Common myeloid progenitor, CD34-positive (primary cell): Measurements from ENCODE around the gene FBXL14.
"Not testable (repeated sequence)": the region's sequence is repeated elsewhere in the genome, so short reads cannot be mapped to it uniquely, and the experiment has no call there.

ENCODE experiments used
- CTCF ChIA-PET: fragments of 350-600 bp; sonication (Branson Sonifier 250); formaldehyde crosslinking; loops from one replicate; lab custom pipeline; 2021; ENCODE audit warnings: antibody characterized with exemption; lab: Charles Lee
- POLR2A ChIA-PET: fragments of 350-600 bp; sonication (Branson Sonifier 250); formaldehyde crosslinking; loops from one replicate; lab custom pipeline; 2021; ENCODE audit warnings: antibody characterized with exemption; lab: Charles Lee
- DNase-seq, 3 donors: peaks; one replicate each; pipeline versions ENCODE4 v3.0.0 to v3.0.0-alpha.2; 2013
- H3K27ac ChIP-seq, 2 experiments: 1 replicate in 1 of 2; 2 replicates in 1 of 2; pipeline ENCODE4 v1.7.0; 2013; ENCODE audit warnings: inconsistent platforms in 2 of 2, low read length in 2 of 2, mild to moderate bottlenecking in 2 of 2, low read depth in 1 of 2, moderate library complexity in 1 of 2; ENCODE audit not compliant: severe bottlenecking in 2 of 2, insufficient read depth in 1 of 2, poor library complexity in 1 of 2
- H3K27me3 ChIP-seq, 5 experiments: replicated peaks in 2 of 5; 1 replicate in 3 of 5; 2 replicates in 2 of 5; pipeline versions ENCODE4 v1.6.1 to v1.7.0; 2013; ENCODE audit warnings: low read length in 4 of 5, mild to moderate bottlenecking in 2 of 5, moderate library complexity in 2 of 5, inconsistent platforms in 1 of 5; ENCODE audit not compliant: insufficient read depth in 5 of 5, control insufficient read depth in 4 of 5
- H3K36me3 ChIP-seq, 4 experiments: 1 replicate in 2 of 4; 2 replicates in 2 of 4; pipeline versions ENCODE4 v1.6.1 to v1.7.0; 2013; ENCODE audit warnings: low read length in 3 of 4, control low read depth in 1 of 4, mild to moderate bottlenecking in 1 of 4; ENCODE audit not compliant: control insufficient read depth in 4 of 4, insufficient read depth in 4 of 4
- H3K4me1 ChIP-seq, 4 experiments: 1 replicate in 3 of 4; 2 replicates in 1 of 4; pipeline versions ENCODE4 v1.6.1 to v1.7.1; 2013; ENCODE audit warnings: low read length in 3 of 4, mild to moderate bottlenecking in 3 of 4, control low read depth in 1 of 4, inconsistent platforms in 1 of 4, moderate library complexity in 1 of 4; ENCODE audit not compliant: control insufficient read depth in 4 of 4, insufficient read depth in 4 of 4; ENCODE audit errors: control extremely low read depth in 1 of 4
- H3K4me3 ChIP-seq, 7 experiments: 1 replicate in 4 of 7; 2 replicates in 3 of 7; pipeline versions ENCODE4 v1.5.1 to v1.7.0; 2013; ENCODE audit warnings: mild to moderate bottlenecking in 7 of 7, low read length in 6 of 7, moderate library complexity in 6 of 7, inconsistent platforms in 2 of 7, low read depth in 2 of 7, control low read depth in 1 of 7; ENCODE audit not compliant: insufficient read depth in 4 of 7, control insufficient read depth in 1 of 7; ENCODE audit errors: extremely low read depth in 1 of 7
- H3K9me3 ChIP-seq, 5 experiments: 1 replicate in 4 of 5; 2 replicates in 1 of 5; pipeline versions ENCODE4 v1.6.1 to v1.7.1; 2013; ENCODE audit warnings: low read length in 4 of 5, mild to moderate bottlenecking in 2 of 5, inconsistent platforms in 1 of 5, low read depth in 1 of 5, moderate library complexity in 1 of 5; ENCODE audit not compliant: control insufficient read depth in 4 of 5, insufficient read depth in 2 of 5; ENCODE audit errors: control extremely low read depth in 1 of 5
- WGBS: methylation state at CpG from one replicate; pipeline ENCODE4 v1.1.5; 2013; ENCODE audit not compliant: insufficient coverage; 5-methylcytosine and 5-hydroxymethylcytosine counted together

The FBXL14 gene

DNA sequence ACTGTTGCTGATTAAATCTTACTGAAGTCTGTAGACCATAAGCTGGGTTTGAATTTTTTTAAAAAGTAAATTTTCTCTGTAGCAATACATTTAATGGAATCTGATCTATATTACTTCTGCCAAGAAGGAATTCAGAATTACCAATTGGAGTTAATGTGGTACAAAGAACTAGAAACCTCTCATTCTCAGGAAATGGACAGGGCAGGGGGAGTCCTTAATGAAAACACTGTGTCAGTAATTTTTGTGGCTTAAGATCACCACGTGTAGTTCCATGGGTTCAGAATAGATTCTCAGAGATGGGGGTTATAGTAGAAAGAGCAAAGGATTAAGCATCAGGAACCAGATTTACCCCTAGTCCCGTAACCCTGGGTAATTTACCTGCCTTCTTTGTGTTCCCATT lies 30.3 kb downstream of the FBXL14 start:
- DNase-seq, result no peak
- POLR2A ChIA-PET, result no interaction called here

DNA sequence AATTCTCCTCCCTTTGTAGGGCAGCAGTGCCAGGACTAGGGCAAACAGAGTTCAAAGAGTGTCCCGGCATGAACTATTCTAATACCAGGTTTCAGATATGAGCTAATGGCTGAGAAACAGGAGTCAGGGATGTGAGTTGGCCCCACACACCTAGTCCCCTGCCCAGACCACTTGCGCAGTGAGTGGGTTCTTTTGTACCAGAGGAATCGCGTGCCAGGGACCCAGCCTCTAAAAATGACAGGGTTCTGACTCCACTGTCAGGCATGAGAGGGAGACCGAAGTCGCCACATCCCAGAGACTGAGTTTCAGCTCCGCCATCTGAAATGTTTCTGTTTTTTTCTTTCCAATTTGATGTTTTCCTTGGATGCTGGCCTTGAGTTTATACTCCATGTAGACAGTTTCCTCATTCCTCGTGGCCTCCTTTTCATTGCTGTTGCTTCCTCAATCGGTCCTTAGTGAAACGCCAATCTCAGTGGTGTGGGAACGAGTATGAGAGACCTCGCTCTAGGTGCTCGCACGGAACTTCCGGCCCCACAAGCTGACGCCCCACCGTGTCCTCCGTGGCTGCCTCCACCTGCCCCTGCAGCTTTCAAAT lies 31.5 kb downstream of the FBXL14 start:
- Histone ChIP-seq H3K36me3 (no peaks in the 10 kb centered on the region), H3K9me3 (no peaks in the 10 kb centered on the region), H3K27ac (no peak overlapping the region), H3K27me3 (peaks cover 0 to 15% (median 5%) of the 10 kb centered on the region in 5 experiments), H3K4me3 (no peak overlapping the region), H3K4me1 (no peaks in the 10 kb centered on the region)
- CTCF ChIA-PET, result interaction anchor here (0.7 to 1.4 kb wide), 3 partner anchors 19 to 883 kb away, joined by 3 read pairs; no protein-coding TSS in a partner anchor
- DNase-seq, result no peak
- WGBS, result 88% methylated on average over 16 of the region's 18 CpGs
- POLR2A ChIA-PET, result interaction anchor here (0.6 kb wide), 1 partner anchor 1145 kb away, joined by 4 read pairs; no protein-coding TSS in a partner anchor

More for the DNA sequence above, 30.3 kb downstream of the FBXL14 start:
- WGBS, result 100% methylated on average over 2 of the region's 2 CpGs
- H3K4me3 ChIP-seq, result no peak overlapping the region
- H3K27me3 ChIP-seq, result peaks cover 0 to 23% (median 5%) of the 10 kb centered on the region in 5 experiments
- H3K36me3 ChIP-seq, result no peaks in the 10 kb centered on the region
- H3K27ac ChIP-seq, result no peak overlapping the region
- CTCF ChIA-PET, result no interaction called here
- H3K9me3 ChIP-seq, result no peaks in the 10 kb centered on the region
- no peaks in the 10 kb centered on the region for H3K4me1 ChIP-seq

DNA sequence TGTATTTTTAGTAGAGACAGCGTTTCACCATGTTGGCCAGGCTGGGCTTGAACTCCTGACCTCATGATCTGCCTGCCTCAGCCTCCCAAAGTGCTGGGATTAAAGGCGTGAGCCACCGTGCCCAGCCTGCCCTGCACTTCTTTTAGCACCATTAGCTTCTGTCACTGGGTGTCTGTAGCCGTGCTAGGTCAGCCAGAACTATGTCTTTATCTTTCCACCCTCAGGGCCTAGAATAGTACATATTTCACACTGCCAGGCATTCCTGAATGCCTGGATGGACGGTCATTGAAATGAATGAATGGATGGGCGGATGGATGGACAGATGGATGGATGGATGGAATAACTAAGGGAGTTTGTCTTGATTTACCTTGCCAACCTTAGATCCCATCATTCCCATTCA lies 33.7 kb downstream of the FBXL14 start:
- H3K36me3 ChIP-seq, result no peaks in the 10 kb centered on the region
- no peak overlapping the region for H3K4me3 ChIP-seq
- no peaks in the 10 kb centered on the region for H3K9me3 ChIP-seq
- H3K27ac ChIP-seq, result no peak overlapping the region
- ChIA-PET POLR2A (no interaction called here), CTCF (interaction anchor here (0.6 to 1.7 kb wide), 2 partner anchors 14 to 686 kb away, joined by 3 to 6 read pairs; no protein-coding TSS in a partner anchor)
- DNase-seq, result no peak
- no peaks in the 10 kb centered on the region for H3K4me1 ChIP-seq
- H3K27me3 ChIP-seq, result peaks cover 0 to 7% (median 0%) of the 10 kb centered on the region in 5 experiments
- 100% methylated on average over 4 of the region's 6 CpGs for WGBS

DNA sequence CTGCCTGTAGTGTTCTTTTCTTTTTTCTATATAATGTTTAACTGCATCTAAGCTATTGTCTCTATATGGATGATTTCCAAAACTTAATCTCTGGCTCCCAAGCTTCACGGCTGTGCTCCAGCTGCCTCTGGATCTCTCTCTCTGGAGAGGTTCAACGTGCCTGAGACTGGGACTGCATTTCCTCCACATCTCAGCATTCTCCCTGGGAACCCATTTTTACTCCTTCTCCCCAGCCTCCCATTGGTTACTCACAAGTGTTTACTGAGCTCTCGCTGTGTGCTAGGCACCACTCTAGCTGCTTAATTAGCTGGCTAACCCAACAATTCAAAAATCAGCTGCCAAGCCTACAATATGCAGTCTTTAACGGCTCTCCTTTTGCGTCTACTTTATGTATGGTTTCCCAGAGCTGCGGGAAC lies 34.7 kb downstream of the FBXL14 start:
- H3K9me3 ChIP-seq, result no peaks in the 10 kb centered on the region
- no peaks in the 10 kb centered on the region for H3K4me1 ChIP-seq
- H3K27me3 ChIP-seq, result peaks cover 0 to 10% (median 0%) of the 10 kb centered on the region in 5 experiments
- no peak for DNase-seq
- no peaks in the 10 kb centered on the region for H3K36me3 ChIP-seq
- CTCF ChIA-PET, result no interaction called here
- H3K4me3 ChIP-seq, result no peak overlapping the region
- H3K27ac ChIP-seq, result no peak overlapping the region
- POLR2A ChIA-PET, result no interaction called here
- WGBS, result 97% methylated on average over 4 of the region's 6 CpGs

DNA sequence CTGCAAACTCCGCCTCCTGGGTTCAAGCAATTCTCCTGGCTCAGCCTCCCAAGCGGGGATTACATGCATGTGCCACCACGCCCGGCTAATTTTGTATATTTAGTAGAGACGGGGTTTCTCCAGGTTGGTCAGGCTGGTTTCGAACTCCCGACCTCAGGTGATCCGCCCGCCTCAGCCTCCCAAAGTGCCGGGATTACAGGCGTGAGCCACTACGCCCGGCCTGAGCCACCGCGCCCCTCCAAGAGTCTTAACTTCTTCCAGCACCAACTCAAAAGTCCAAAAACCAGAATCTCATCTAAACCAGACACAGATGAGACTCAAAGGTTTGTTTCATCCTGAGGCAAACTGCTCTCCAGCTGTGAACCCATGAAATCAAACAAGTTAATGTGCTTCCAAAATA lies 36.3 kb downstream of the FBXL14 start:
- CTCF ChIA-PET, H3K36me3 ChIP-seq, H3K9me3 ChIP-seq, H3K4me3 ChIP-seq, DNase-seq, H3K27ac ChIP-seq, H3K4me1 ChIP-seq: not testable (repeated sequence)
- POLR2A ChIA-PET, result interaction anchor here (0.7 to 1.7 kb wide), 2 partner anchors 13 to 19 kb away, joined by 3 to 7 read pairs; no protein-coding TSS in a partner anchor
- H3K27me3 ChIP-seq, result peaks cover 0 to 21% (median 5%) of the 10 kb centered on the region in 5 experiments
- 97% methylated on average over 10 of the region's 15 CpGs for WGBS

DNA sequence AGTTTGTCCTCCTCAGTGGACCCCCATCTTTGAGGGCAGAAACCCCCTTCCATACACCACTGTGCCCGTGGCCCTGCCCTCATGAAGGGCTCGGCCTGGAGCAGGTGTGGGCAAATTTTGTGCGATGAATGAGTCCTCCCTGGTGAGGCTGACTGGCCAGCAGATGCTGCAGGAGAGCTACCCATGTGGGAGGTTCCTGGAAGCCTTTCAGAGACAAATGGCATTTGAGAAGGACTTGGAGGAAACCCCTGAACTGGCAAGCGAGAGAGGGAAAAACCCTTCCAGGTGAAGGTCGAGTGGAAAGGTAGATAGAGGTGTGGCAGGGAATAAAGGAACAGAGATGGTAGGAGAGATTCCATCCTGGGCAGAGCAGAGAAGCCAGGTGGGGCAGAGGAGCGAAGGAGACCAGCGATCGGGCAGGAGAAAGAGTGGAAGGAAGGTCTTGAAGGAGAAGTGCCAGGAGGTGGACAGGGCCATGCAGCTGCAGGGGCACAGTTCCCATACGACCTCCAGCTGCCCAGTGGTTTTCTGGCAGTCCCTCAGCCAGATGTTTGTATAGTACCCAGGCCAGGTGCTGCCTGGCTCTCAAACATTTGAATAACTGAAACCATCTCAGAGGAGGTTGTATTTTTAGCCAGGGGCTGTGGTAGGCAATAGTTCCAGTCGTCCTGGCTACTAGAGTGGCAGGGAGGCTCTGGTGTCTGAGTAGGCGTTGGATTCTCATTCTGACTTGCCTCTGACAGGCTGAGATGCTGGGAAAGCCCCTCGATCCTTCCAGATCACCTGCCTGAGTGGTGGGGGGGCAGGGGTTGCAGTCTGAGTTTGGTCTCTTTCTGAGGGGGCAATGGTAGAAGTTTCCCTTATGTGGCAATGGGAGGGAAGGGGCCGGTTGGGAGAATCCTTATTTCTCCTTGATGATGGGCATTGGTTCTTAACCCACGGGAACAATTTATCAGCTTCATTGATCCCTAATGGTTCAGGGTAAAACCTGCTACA lies 40.1 kb downstream of the FBXL14 start:
- peaks cover 0 to 19% (median 7%) of the 10 kb centered on the region in 5 experiments for H3K27me3 ChIP-seq
- 91% methylated on average over 13 of the region's 14 CpGs for WGBS
- ChIA-PET POLR2A (no interaction called here), CTCF (interaction anchor here (1.0 kb wide), 1 partner anchor 10 kb away, joined by 3 read pairs; no protein-coding TSS in a partner anchor)
- no peak overlapping the region for H3K27ac ChIP-seq
- no peaks in the 10 kb centered on the region for H3K36me3 ChIP-seq
- no peak overlapping the region for H3K4me3 ChIP-seq
- DNase-seq, result no peak
- peaks cover 0 to 7% (median 2%) of the 10 kb centered on the region in 5 experiments for H3K9me3 ChIP-seq
- no peaks in the 10 kb centered on the region for H3K4me1 ChIP-seq
